ENCODE data around the gene PLAC9.
"Not testable (repeated sequence)": the region's sequence is repeated elsewhere in the genome, so short reads cannot be mapped to it uniquely, and the experiment has no call there.

PLAC9 gene

DNA sequence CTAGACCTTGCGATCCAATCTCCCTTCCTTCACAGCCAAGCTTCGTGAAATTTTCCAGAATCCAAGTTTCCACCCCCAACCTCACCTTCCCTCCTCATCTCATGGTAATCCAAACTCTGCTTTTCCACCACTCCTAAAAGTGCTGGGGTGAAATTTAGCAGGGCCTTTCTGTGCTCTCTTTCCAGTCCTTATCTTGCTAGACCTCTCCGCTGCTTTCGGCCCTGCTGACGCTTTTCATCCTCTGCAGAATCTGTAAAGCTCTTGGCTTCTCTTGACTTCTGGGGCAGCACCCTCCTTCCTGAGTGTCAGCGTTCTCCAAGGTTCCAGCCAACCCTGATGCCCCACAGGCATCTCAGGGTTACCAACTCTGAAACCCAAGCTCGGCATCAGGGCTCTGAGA lies 7.7 kb downstream of the PLAC9 start:
- DNase-seq = no peak

DNA sequence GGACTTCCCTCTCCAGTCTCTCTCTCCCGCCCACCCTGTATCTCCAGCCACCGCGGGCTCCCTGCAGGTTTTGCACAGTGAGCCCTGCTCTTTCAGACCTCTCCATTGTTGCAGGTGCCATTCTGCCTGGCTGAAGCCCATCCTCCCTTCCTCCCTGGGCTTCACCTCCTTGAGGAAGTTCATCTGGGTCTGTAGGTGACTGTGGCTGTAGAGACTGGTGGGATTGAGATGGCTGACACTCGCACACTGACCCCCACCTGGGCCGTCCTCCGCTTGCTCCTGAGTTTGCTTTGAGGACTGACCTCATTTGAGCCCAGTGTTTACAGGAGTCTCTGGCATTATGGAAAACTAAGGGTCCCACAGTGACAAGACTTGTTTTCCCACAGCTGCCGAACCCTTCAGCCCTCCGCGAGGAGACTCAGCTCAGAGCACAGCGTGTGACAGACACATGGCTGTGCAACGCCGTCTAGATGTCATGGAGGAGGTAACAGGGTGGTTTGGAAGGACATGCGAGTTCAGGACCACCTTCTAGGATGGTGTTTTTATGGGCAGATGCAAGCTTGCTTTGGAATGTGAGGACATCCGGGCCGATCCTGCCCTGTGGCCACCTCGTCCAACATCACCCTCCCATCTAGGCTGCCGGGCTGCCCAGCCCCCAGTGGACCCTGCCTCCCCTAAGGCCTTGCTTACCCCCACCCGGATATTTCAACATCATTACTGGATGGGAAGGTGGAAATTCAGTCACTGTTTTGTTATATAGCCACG lies 9.3 kb downstream of the PLAC9 start:
- no peak for DNase-seq

DNA sequence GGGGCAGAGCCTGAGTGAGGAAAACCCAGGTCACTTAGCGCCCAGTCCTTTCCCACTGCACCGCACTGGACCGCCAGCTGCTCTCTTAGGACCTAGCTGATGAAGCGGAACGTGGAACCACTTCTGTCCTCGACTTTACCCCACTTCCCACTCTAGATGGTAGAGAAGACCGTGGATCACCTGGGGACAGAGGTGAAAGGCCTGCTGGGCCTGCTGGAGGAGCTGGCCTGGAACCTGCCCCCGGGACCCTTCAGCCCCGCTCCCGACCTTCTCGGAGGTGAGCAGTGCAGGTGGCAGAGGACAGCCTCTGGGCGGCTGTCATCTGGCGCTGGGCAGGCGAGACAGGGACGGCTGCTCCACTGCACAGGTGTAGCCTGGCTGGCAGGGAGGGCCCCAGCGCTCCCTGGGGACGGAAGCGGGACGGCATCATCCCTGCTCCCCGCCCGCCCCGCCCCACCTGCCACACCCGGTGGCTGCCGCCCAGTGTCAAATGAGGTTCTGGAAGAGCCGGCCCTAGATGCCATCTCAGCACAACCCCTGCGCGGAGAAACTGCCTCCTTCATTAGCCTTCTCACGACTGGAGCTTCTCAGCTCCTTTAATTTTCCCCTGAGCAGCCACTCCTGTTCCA lies 11.7 kb downstream of the PLAC9 start:
- DNase-seq = peak; percentile 11

DNA sequence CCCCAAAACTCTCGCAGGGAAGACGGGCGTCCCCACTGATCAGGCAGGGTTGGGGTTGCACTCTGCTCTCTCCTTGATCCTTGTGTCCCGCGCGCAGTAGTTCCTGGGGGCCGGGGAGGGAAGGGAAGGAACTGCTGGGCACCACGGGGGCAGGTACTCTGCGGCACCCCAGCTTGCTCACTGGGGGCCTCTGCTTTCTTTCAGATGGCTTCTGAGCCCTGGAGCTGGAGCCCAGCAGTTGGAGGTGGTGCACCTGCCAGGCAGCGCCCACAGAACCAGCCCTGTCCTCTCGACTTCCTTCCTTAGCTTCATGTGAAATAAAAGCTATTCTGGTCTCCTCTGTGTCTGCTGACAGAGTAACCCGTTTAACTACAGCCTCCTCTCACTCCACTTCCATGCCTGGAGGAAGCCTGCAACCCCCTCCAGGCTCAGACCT lies 12.2 kb downstream of the PLAC9 start:
- peak; percentile 15 for DNase-seq

DNA sequence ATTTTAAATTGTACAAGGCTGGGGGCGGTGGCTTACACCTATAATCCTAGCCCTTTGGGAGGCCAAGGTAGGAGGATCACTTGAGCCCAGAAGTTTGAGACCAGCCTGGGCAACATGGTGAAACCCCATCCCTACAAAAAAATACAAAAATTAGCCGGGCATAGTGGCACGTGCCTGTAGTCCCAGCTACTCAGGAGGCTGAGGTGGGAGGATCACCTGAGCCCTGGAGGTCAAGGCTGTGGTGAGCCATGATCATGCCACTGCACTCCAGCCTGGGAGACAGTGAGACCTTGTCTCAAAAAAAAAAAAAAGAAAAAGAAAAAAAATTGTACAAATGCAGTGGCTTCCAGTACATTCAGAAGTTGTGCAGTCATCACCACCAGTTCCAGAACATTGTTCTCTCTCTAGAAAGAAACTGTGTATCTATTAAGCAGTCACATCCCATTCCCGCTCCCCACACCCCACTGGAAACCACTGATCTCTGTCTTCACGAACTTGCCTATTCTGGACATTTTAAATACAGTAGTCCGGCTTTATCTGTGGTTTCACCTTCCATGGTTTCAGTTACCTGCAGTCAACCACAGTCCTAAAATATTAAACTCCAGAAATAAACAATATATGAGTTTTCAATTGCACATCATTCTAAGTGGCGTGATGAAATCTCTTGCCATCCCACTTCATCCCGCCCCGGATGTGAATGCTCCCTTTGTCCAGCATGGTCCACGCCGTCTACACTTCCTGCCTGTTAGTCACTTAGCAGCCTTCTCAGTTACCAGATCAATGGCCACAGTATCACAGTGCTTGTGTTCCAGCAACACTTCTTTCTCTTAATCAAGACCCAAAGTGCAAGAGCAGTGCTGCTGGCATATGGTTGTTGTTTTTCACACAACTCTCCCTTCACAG lies 13.1 kb downstream of the PLAC9 start:
- not testable (repeated sequence) for DNase-seq

DNA sequence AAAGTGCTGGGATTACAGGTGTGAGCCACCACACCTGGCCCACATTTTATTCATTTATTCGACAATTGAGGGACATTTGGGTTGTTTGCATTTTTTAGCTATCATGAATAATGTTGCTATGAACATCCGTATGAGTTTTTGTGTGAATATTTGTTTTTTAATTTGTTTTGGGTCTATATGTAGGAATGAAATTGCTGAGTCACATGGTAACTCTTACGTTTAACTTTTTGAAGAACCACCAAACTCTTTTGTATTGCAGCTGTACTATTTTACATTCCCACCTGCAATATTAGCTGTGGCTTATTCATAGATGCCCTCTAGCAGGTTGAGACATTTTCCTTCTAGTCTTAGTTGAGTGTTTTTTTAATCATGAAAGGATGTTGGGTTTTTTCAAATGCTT lies 14.4 kb downstream of the PLAC9 start:
- DNase-seq = no peak

DNA sequence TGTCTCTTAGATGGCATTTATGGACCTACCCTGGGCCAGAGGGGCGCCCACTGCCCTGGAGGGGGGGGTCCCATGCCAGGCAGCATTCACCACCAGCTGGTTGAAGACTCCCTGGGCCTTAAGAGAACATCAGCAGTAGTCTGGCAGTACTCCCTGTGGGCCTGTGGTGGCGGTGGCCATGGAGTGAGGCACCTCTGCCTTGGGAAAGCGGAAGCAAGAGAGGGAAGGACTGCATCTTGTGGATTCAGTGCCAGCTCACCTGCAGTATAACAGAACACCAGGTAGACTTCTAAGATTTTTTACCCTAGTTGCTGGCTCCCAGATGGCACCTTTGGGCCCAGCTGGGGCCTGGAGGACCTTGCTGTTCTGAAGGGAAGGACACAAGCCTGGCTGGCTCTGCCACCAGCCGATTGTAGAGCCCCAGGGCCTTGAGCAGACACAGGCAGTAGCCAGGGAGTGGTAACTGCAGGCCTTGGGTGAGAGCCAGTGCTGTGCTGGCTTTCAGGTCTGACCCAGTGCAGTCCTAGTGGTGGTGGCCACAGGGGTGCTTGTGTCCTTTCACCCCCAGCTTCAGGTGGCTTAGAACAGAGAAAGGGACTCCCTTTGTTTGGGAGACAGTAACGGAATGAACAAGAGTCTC lies 15.8 kb downstream of the PLAC9 start:
- no peak for DNase-seq

DNA sequence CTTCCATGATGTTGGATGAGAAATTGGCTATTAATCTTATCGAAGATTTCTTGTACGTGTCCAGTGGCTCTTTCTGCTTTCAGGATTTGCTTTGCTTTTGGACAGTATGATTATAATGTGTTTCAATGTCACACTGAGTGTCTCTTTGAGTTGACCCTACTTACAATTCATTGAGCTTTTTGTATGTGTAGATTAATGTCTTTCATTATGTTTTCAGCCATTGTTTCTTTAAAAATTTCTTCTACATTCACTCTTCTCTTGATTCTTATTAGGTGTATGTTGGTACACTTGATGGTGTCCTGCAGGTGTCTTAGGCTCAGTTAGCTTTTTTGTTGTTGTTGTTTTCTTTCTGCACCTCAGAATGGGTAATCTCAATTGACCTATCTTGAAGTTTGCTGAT lies 16.6 kb downstream of the PLAC9 start:
- DNase-seq = no peak

DNA sequence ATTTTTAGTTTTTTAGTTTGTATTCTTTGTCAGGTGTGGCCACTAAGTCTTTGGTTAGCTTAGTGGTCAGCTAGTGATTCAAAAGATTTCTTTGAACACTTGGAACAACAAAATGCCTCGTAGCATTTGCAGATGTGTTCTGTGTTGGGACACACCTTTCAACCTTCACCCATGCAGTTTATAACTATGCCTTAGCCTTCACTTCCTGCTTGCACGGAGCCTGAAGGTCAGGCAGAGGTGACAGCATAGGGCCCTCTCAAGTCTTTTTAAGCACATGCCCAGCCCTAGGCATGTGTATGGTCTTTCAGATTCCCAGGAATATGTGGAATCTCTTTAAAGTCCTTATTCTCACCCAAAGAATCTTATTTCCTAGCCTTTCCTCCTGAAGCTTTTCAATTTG lies 17.6 kb downstream of the PLAC9 start:
- DNase-seq = no peak

DNA sequence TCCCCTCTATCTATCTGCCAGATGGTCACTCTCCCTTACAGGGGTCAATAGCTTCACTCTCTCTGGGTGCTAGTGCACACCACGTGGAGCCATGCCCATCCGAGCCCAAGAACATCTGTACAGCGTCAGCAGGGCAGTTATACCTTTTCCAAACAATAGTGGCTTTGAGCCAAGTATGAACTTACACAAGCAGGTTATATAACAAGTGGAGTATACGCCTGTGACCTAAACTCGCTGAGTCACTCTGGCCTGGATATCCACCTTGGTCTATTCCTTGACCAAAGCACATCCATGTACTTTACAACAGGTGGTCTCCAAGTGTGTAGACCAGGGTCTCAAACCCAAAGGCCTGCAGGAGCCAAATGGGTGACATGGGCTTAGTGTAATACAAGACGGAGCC lies 20.3 kb downstream of the PLAC9 start:
- no peak for DNase-seq

DNA sequence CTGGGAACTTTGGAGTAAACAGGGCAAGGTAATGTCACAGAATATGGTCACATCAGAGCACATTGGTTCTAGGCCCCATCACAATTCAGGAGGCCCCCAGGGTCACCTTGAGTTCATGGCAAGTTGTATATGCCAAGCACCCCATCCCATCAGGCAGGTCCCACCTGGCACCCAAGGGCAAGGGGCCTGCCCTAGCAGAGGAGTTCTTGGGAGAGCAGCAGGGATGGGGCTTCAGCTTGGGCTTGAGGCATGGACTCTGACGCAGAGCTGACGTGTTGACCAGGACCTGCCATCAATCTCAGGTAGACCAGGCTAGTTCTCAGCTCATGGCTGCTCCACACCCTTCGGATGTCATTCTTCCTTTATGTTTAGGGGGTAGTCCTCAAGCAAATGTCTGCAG lies 20.9 kb downstream of the PLAC9 start:
- DNase-seq = no peak

DNA sequence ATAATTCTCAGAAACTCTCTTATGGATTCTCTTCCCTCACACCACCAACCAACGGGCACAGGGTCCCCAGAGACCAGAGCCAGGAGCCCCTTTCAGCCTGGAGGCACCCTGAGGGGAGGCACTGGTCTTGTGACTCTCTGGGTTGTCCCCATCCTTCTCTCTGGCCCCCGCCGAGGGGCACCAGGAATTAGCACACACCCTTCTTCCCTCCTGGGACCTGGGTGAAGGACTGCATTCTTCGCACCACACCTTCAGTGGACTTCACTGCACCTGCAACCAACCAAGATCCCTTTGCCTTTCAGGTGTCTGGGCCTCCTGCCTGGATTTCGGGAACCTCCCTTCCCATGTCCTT lies 22.1 kb downstream of the PLAC9 start:
- no peak for DNase-seq

DNA sequence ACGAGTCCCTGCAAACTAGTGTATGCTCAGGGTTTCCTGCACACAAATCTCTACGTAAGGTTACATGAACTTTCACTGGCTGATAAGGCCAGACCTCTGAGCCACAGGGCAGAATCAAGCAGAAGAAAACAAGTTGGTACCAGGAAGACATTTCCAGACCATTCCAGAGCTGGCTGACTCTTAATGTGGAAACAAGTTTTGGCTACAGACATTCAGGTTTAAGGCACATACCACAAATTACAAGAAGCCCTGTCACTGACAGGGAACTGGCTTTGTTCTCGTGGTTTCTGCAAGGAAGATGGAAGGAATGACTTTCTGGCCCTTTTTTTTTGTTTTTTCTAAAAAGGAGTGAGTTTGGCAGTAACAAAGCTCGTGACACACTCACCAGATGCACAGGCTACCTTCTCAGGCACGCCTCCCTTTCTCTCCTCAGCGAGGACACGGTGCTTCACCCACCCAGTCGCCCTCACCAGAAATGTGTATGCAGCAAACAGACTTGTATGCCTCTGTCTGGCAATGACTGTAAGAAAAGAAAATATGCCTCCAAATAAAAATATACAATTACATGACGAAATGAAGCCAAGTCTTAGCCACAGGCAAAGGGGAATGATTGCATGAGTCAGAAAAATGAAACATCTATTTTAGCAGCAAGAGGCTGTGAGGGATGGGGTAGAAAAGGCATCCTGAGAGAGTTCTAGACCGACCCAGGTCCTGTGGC lies 22.6 kb downstream of the PLAC9 start:
- DNase-seq = no peak

DNA sequence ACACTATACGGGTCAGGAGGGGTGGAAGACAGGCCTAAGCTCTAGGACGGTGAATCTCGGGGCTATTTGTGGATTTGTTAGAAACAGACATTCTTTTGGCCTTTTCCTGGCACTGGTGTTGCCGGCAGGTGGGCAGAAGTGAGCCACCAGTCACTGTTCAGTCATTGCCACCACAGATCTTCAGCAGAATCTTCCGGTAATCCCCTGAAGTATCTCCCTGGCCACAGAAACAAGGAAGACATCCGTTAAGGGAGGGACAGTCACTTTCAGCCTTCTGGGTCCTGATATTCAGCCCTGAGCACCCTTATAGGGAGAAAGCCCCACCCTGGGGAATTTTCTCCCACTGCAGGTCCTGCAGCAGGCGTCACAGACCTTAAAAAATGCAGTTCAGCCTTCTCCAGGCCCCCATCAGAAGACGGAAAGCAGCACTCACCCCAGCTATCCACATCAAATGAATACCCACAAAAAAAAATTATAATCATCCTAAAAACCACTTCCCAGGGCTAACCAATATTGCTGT lies 23.2 kb downstream of the PLAC9 start:
- no peak for DNase-seq

DNA sequence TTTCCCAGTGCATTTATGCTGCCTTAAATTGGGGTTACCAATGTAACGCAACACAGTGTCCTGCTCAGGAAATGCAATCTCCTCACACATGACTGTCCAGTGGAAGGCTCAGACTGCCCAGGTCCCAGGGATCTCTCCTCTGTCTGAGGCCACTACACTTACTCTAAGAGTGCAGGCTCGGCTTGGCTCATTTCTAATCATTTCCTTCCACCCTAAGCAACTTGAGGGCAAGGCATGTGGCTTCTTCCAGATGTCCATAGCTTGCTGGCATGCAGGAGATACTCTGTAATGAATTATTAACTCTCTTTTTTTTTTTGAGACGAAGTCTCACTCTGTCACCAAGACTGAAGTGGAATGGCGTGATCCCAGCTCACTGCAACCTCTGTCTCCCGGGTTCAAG lies 23.7 kb downstream of the PLAC9 start:
- DNase-seq = no peak

DNA sequence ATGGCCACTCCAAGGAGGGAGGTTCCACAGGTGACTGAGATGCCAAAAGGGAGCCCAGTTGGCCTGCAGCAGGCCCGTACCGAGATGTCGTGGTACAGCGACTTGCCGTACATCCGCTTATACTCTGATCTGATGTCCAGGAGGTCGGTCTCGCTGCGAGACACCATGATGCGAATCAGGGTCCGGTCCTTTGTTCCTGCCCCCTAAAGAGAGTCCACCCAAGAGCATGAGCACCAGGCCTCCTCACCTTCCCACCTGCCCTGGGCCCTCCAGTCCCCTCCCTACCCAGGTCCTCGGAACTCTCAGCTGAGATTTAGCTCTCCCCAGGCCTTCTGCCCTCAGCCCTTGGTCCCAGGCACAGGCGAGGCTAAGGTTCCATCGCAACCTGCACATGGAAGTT lies 25.0 kb downstream of the PLAC9 start:
- no peak for DNase-seq

DNA sequence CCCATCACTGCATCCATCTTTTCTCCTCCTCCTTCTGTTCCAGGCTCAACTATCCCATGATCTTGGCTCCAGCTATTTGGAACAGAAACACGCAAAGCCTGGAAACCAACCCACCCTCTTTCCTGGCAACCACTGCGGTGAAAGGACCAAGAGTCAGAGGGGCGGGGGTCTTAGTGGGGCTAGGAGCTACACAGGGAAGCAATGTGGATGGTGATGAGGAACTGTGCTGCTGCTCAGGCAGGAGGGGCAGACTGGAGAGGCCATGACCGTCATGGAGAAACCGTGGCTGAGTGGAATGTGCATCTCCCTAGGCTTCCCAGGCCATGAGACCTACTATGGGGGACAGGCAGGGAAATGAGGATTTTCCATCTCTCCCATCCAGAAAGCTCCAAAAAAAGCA lies 25.6 kb downstream of the PLAC9 start:
- DNase-seq = no peak

DNA sequence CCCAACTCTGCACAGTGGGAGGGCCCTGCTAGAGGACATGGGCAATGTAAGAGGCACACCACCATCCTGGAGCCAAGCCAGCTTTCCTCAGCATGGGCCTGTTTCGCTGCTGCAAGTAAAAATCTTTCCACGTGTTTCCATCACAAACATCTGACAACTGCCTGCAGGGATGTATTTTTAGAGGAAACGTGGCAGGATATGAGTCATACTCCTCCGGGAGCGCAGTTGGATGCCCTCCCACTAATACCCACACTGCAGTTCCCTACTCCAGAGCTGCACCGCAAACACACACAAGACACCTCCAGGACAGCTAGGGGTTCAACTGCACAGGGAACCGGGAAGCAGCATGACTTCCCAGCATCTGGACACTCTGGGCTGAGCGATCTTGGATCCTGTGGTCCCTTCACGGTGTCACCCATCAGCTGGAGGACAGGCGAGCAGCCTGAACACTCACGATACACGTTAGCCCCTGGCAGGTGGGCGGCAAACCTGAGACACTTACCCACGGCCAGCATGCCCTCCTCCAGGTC lies 26.1 kb downstream of the PLAC9 start:
- no peak for DNase-seq

DNA sequence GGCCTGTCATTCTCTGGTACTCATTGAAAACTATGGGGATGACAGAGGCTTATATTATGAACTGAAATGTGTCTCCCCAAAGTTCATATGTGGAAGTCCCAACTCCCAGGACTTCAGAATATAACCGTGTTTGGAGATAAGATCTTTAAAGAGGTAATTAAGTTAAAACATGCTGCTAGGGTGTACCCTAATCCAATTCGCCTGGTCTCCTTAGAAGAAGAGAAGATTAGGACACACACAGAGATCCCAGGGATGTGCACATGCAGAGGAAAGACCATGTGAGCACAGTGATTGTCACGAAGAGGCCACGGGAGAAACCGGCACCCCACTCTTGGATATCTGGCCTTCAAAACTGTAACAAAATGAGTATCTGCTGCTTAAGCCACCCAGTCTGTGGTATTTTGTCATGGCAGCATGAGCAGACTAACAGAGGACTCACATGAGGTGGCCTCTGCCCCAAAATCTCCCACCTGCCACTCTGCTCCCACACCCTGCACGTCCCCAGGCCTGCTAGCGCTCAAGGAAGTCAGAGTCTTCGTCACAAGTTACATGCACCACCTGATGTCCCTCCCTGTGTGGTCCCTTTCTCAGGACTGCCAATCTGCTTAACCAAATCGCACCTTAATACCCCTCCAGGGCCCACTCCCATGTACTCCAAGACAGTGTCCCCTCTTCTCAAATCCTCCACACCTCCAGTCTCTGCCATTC lies 26.8 kb downstream of the PLAC9 start:
- DNase-seq = no peak

DNA sequence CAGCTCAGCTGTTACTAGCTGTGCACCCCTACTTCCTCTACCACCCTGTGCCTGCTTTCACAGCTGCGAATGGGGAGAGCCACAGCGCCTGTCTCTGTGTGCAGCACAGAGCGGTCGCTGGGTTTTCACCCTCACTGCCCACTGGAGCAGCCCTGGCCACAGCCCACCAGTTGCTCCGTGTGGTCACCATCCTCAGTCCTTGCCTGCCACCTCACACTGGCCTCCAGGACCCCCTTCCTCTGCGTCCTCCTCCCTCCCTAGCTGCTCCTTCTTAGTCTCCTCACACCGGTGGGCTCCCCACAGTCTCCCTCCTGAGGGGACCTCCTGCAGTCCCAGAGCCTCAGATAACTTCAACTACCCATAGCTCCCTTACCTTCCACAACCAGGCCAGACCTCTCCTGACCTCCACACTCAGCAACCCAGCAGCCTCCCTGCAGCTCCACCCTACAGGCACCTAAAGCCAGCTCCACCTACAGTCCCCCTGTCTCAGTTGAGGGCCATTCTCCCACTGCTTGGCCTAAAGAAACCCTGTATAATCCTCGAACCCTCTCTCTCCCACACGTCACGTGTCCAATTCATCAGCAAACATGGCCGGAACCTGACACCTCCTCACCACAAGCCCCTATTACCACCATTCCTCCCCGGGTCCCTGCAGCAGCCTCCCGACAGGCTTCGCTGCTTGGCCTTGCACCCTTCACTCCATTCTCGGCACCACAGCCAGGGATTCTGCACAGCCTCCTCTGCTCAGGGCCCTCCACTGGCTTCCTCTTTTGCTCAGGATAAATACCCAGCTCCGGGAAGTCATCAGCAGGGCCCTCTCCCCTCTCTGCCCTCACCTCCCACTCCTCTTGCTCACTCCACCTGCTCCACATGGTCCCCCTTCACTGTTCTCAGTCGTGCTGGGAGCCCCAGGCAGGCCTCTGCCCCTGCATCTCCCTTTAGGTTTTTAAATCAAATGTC lies 28.1 kb downstream of the PLAC9 start:
- no peak for DNase-seq

Data from activated effector memory CD4-positive, alpha-beta T cell treated with Interleukin-2 at 50 U/mL for 16 hours (primary cell).